ENCODE data around the gene BMPR1B.

BMPR1B gene

GRCh38 chr4:95183656-95184408 is 426.1 kb downstream of the BMPR1B start:
- Histone ChIP-seq H3K4me2 (ENCODE audit: insufficient read depth, low read length) (no peak overlapping the region), H2AFZ (ENCODE audit: low read depth, low read length) (no peak overlapping the region), H4K20me1 (ENCODE audit: insufficient read depth, low read length) (no peaks in the 10 kb centered on the region), H3K9me3 (ENCODE audit: insufficient read depth, low read length, severe bottlenecking) (no peaks in the 10 kb centered on the region), H3K79me2 (ENCODE audit: insufficient read depth, low read length) (no peaks in the 10 kb centered on the region), H3K27me3 (ENCODE audit: insufficient read depth, low read length, poor library complexity) (no peaks in the 10 kb centered on the region), H3K36me3 (ENCODE audit: insufficient read depth, low read length) (no peaks in the 10 kb centered on the region), H3K4me1 (ENCODE audit: insufficient read depth, low read length) (peaks cover 3% of the 10 kb centered on the region), H3K27ac (ENCODE audit: low read length) (no peak overlapping the region), H3K9ac (ENCODE audit: low read depth, low read length) (no peak overlapping the region), H3K4me3 (ENCODE audit: low read depth in 1 of 2, low read length in 2 of 2) (no peak overlapping the region)
- TF ChIP-seq CTCF (IDR thresholded peaks at IDR 0.05; ENCODE audit: borderline replicate concordance, extremely low read depth, low read length, poor library complexity, severe bottlenecking), result no peak
- TF ChIP-seq EZH2 (IDR thresholded peaks at IDR 0.05; ENCODE audit: borderline replicate concordance, low read depth, low read length, severe bottlenecking), result no peak
- ATAC-seq (ENCODE audit: insufficient read depth, low read depth) (no peak), DNase-seq (no peak)

- no peak overlapping the region for H3K9ac ChIP-seq (ENCODE audit: low read depth, low read length)
- no peaks in the 10 kb centered on the region for H3K9me3 ChIP-seq (ENCODE audit: insufficient read depth, low read length, severe bottlenecking)
- peaks cover 8% of the 10 kb centered on the region for H3K4me1 ChIP-seq (ENCODE audit: insufficient read depth, low read length)
- H3K4me2 ChIP-seq (ENCODE audit: insufficient read depth, low read length), result no peak overlapping the region
- no peak overlapping the region for H2AFZ ChIP-seq (ENCODE audit: low read depth, low read length)
- H3K4me3 ChIP-seq (ENCODE audit: low read depth in 1 of 2, low read length in 2 of 2), result no peak overlapping the region
- H3K36me3 ChIP-seq (ENCODE audit: insufficient read depth, low read length), result no peaks in the 10 kb centered on the region
- TF ChIP-seq EZH2 (IDR thresholded peaks at IDR 0.05; ENCODE audit: borderline replicate concordance, low read depth, low read length, severe bottlenecking) (no peak), CTCF (IDR thresholded peaks at IDR 0.05; ENCODE audit: borderline replicate concordance, extremely low read depth, low read length, poor library complexity, severe bottlenecking) (no peak)
- H3K79me2 ChIP-seq (ENCODE audit: insufficient read depth, low read length), result no peaks in the 10 kb centered on the region
- no peaks in the 10 kb centered on the region for H4K20me1 ChIP-seq (ENCODE audit: insufficient read depth, low read length)
- no peak for DNase-seq
- ATAC-seq (ENCODE audit: insufficient read depth, low read depth), result no peak
- no peak overlapping the region for H3K27ac ChIP-seq (ENCODE audit: low read length)
- H3K27me3 ChIP-seq (ENCODE audit: insufficient read depth, low read length, poor library complexity), result no peaks in the 10 kb centered on the region
Observed at GRCh38 chr4:95186666-95187065, 428.9 kb downstream of the BMPR1B start.

- Histone ChIP-seq H3K79me2 (ENCODE audit: insufficient read depth, low read length) (no peaks in the 10 kb centered on the region), H3K4me3 (ENCODE audit: low read depth in 1 of 2, low read length in 2 of 2) (no peak overlapping the region), H3K27me3 (ENCODE audit: insufficient read depth, low read length, poor library complexity) (no peaks in the 10 kb centered on the region), H3K4me2 (ENCODE audit: insufficient read depth, low read length) (no peak overlapping the region), H4K20me1 (ENCODE audit: insufficient read depth, low read length) (no peaks in the 10 kb centered on the region), H3K36me3 (ENCODE audit: insufficient read depth, low read length) (no peaks in the 10 kb centered on the region), H3K27ac (ENCODE audit: low read length) (peak overlapping the region; percentile 55), H2AFZ (ENCODE audit: low read depth, low read length) (no peak overlapping the region), H3K9me3 (ENCODE audit: insufficient read depth, low read length, severe bottlenecking) (no peaks in the 10 kb centered on the region), H3K4me1 (ENCODE audit: insufficient read depth, low read length) (peaks cover 8% of the 10 kb centered on the region), H3K9ac (ENCODE audit: low read depth, low read length) (no peak overlapping the region)
- ATAC-seq (ENCODE audit: insufficient read depth, low read depth) (peak; percentile 60), DNase-seq (peak; percentile 31)
- no peak for TF ChIP-seq EZH2 (IDR thresholded peaks at IDR 0.05; ENCODE audit: borderline replicate concordance, low read depth, low read length, severe bottlenecking)
- TF ChIP-seq CTCF (IDR thresholded peaks at IDR 0.05; ENCODE audit: borderline replicate concordance, extremely low read depth, low read length, poor library complexity, severe bottlenecking), result no peak
Observed at GRCh38 chr4:95188701-95189370, 431.1 kb downstream of the BMPR1B start.

Measured in DND-41 (cell line).